ENCODE measurements around the gene C16orf54. TPM values are rescaled to one million over a fixed set of nuclear protein-coding genes. Genes with fewer than 3 reads are reported as not detected.
"Not testable (repeated sequence)": the region's sequence is repeated elsewhere in the genome, so short reads cannot be mapped to it uniquely, and the experiment has no call there.

Gene C16orf54
- polyA plus RNA-seq, 1 donor: 1.5 TPM

DNA sequence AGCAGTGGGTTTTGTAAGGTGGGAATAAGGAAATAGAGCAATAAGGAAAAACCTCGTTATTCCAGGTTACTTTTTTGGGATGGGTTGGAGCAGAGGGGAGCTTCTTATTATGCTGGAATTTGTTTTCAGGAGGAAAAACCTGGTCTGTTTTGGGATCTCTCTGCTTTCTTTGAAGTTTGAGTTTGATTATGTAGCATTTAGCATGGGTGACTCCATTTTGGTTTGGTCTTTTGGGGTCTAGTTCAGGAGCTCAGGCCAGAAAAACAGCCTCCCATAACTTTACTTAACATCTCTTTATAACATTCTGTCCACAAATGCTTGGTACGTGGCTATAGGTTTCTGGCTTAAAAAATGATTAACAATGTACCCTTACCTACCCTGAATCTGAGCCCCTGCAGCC is 23.7 kb upstream of the C16orf54 start:
- Histone ChIP-seq H3K9me3 (ENCODE audit: control insufficient read depth, low read depth, low read length) (no peaks in the 10 kb centered on the region), H3K4me3 (ENCODE audit: low read length) (no peak overlapping the region), H3K36me3 (ENCODE audit: control insufficient read depth, insufficient read depth, low read length) (no peaks in the 10 kb centered on the region), H3K27ac (ENCODE audit: low read length) (no peak overlapping the region), H3K4me1 (ENCODE audit: control insufficient read depth, insufficient read depth, low read length) (peaks cover 6% of the 10 kb centered on the region), H3K27me3 (ENCODE audit: control insufficient read depth, insufficient read depth, low read length) (no peaks in the 10 kb centered on the region)
- WGBS (ENCODE audit: insufficient coverage, low lambda C conversion rate): no CpG with 5 or more reads among the region's 2 CpGs
- no peak for DNase-seq

DNA sequence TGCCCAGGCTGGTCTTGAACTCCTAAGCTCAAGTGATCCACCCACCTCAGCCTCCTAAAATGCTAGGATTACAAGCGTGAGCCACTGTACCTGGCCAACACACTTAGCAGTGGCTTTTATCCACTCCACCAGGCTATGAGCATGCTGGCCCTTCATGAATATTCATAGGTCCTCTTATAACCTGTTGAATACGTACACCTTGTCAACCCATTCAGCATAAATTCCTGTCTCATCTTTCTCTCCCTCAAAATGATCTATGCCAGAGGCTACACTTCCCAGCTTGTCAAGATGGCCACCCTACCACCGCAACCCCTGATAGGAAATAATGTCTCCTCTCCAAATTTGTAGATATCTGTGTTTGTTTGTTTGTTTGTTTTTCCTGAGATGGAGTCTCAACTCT is 21.3 kb upstream of the C16orf54 start:
- Histone ChIP-seq H3K27ac (ENCODE audit: low read length) (no peak overlapping the region), H3K4me3 (ENCODE audit: low read length) (no peak overlapping the region), H3K4me1 (ENCODE audit: control insufficient read depth, insufficient read depth, low read length) (peaks cover 6% of the 10 kb centered on the region), H3K9me3 (ENCODE audit: control insufficient read depth, low read depth, low read length) (no peaks in the 10 kb centered on the region), H3K27me3 (ENCODE audit: control insufficient read depth, insufficient read depth, low read length) (no peaks in the 10 kb centered on the region), H3K36me3 (ENCODE audit: control insufficient read depth, insufficient read depth, low read length) (no peaks in the 10 kb centered on the region)
- no peak for DNase-seq
- WGBS (ENCODE audit: insufficient coverage, low lambda C conversion rate): no CpG with 5 or more reads among the region's 3 CpGs

DNA sequence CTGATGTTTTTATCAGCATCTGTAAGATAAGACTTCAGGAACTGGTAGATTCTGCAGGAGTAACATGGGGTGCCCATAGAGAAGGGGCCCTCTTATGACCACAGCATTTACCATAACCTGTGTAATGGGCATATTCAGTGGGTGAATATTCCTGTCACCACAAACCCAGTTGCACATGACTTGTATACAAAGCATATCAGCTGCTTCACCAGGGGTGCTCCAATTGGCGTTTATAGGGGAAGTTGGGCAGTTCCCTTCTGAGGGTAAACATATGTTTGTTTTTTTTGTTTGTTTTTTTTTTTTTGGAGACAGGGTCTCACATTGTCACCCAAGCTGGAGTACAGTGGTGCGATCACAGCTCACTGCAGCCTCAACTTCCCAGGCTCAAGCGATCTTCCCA is 20.8 kb upstream of the C16orf54 start:
- Histone ChIP-seq H3K4me3 (ENCODE audit: low read length) (no peak overlapping the region), H3K27ac (ENCODE audit: low read length) (no peak overlapping the region), H3K4me1 (ENCODE audit: control insufficient read depth, insufficient read depth, low read length) (peaks cover 9% of the 10 kb centered on the region), H3K27me3 (ENCODE audit: control insufficient read depth, insufficient read depth, low read length) (no peaks in the 10 kb centered on the region), H3K9me3 (ENCODE audit: control insufficient read depth, low read depth, low read length) (no peaks in the 10 kb centered on the region), H3K36me3 (ENCODE audit: control insufficient read depth, insufficient read depth, low read length) (no peaks in the 10 kb centered on the region)
- DNase-seq: no peak
- no CpG with 5 or more reads among the region's 3 CpGs for WGBS (ENCODE audit: insufficient coverage, low lambda C conversion rate)

- no peak overlapping the region for H3K27ac ChIP-seq (ENCODE audit: low read length)
- peak; percentile 45 to 84 for DNase-seq
These were observed 19.6 kb upstream of the C16orf54 start for GRCh38 chr16:29765167-29766032.

DNA sequence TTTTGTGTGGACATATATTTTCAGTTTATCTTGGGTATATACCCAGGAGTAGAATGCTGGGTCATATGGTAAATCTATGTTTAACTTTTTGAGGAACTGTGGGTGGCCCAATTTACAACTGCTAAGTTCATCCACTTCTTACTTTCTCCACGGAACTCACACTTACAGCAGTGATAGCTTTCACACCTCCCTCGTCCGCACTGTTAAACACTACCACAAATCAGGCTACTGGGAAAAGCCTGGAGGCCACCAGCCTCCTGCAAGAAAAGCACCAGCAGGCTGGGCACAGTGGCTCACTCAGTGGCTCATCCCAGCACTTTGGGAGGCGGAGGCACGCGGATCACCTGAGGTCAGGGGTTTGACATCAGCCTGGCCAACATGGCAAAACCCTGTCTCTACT is 17.5 kb upstream of the C16orf54 start:
- DNase-seq: no peak
- WGBS (ENCODE audit: insufficient coverage, low lambda C conversion rate): no CpG with 5 or more reads among the region's 6 CpGs
- Histone ChIP-seq H3K27ac (ENCODE audit: low read length) (no peak overlapping the region), H3K9me3 (ENCODE audit: control insufficient read depth, low read depth, low read length) (no peaks in the 10 kb centered on the region), H3K27me3 (ENCODE audit: control insufficient read depth, insufficient read depth, low read length) (no peaks in the 10 kb centered on the region), H3K4me3 (ENCODE audit: low read length) (no peak overlapping the region), H3K4me1 (ENCODE audit: control insufficient read depth, insufficient read depth, low read length) (peaks cover 18% of the 10 kb centered on the region), H3K36me3 (ENCODE audit: control insufficient read depth, insufficient read depth, low read length) (no peaks in the 10 kb centered on the region)

More at GRCh38 chr16:29765167-29766032, 19.6 kb upstream of the C16orf54 start:
- Histone ChIP-seq H3K9me3 (ENCODE audit: control insufficient read depth, low read depth, low read length) (no peaks in the 10 kb centered on the region), H3K27me3 (ENCODE audit: control insufficient read depth, insufficient read depth, low read length) (no peaks in the 10 kb centered on the region), H3K4me3 (ENCODE audit: low read length) (no peak overlapping the region), H3K36me3 (ENCODE audit: control insufficient read depth, insufficient read depth, low read length) (no peaks in the 10 kb centered on the region), H3K4me1 (ENCODE audit: control insufficient read depth, insufficient read depth, low read length) (peaks cover 17% of the 10 kb centered on the region)
- WGBS (ENCODE audit: insufficient coverage, low lambda C conversion rate): 10% methylated on average over 2 of the region's 15 CpGs

GRCh38 chr16:29761882-29762281 is 16.1 kb upstream of the C16orf54 start:
- H3K9me3 ChIP-seq (ENCODE audit: control insufficient read depth, low read depth, low read length): no peaks in the 10 kb centered on the region
- H3K36me3 ChIP-seq (ENCODE audit: control insufficient read depth, insufficient read depth, low read length): no peaks in the 10 kb centered on the region
- DNase-seq: no peak
- H3K4me3 ChIP-seq (ENCODE audit: low read length): no peak overlapping the region
- peaks cover 29% of the 10 kb centered on the region for H3K4me1 ChIP-seq (ENCODE audit: control insufficient read depth, insufficient read depth, low read length)
- H3K27me3 ChIP-seq (ENCODE audit: control insufficient read depth, insufficient read depth, low read length): no peaks in the 10 kb centered on the region
- no CpG with 5 or more reads among the region's 6 CpGs for WGBS (ENCODE audit: insufficient coverage, low lambda C conversion rate)
- H3K27ac ChIP-seq (ENCODE audit: low read length): peak overlapping the region; percentile 66

DNA sequence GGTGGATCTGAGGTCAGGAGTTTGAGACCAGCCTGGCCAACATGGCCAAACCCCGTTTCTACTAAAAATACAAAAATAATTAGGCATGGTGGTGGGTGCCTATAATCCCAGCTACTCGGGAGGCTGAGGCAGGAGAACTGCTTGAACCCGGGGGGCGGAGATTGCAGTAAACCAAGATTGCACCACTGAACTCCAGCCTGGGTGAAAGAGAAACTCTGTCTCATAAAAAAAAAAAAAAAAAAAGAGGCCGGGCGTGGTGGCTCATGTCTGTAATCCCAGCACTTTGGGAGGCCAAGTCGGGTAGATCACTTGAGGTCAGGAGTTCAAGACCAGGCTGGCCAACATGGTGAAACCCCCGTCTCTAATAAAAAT is 15.5 kb upstream of the C16orf54 start:
- peaks cover 34% of the 10 kb centered on the region for H3K4me1 ChIP-seq (ENCODE audit: control insufficient read depth, insufficient read depth, low read length)
- not testable (repeated sequence) for H3K4me3 ChIP-seq (ENCODE audit: low read length); H3K9me3 ChIP-seq (ENCODE audit: control insufficient read depth, low read depth, low read length); H3K36me3 ChIP-seq (ENCODE audit: control insufficient read depth, insufficient read depth, low read length); H3K27me3 ChIP-seq (ENCODE audit: control insufficient read depth, insufficient read depth, low read length)
- no CpG with 5 or more reads among the region's 8 CpGs for WGBS (ENCODE audit: insufficient coverage, low lambda C conversion rate)
- DNase-seq: peak in 1 of 2 donors; percentile 70
- H3K27ac ChIP-seq (ENCODE audit: low read length): peak overlapping the region; percentile 86

- H3K36me3 ChIP-seq (ENCODE audit: control insufficient read depth, insufficient read depth, low read length): no peaks in the 10 kb centered on the region
- peak; percentile 84 to 93 for DNase-seq
- no peaks in the 10 kb centered on the region for H3K27me3 ChIP-seq (ENCODE audit: control insufficient read depth, insufficient read depth, low read length)
- H3K27ac ChIP-seq (ENCODE audit: low read length): peak overlapping the region; percentile 86
- H3K4me1 ChIP-seq (ENCODE audit: control insufficient read depth, insufficient read depth, low read length): peaks cover 36% of the 10 kb centered on the region
- no peaks in the 10 kb centered on the region for H3K9me3 ChIP-seq (ENCODE audit: control insufficient read depth, low read depth, low read length)
- 29% methylated on average over 1 of the region's 9 CpGs for WGBS (ENCODE audit: insufficient coverage, low lambda C conversion rate)
- peak overlapping the region; percentile 6 for H3K4me3 ChIP-seq (ENCODE audit: low read length)
These were observed 14.9 kb upstream of the C16orf54 start for GRCh38 chr16:29760567-29761279.

GRCh38 chr16:29757950-29758466 is 12.2 kb upstream of the C16orf54 start:
- peaks cover 30% of the 10 kb centered on the region for H3K4me1 ChIP-seq (ENCODE audit: control insufficient read depth, insufficient read depth, low read length)
- DNase-seq: peak in 1 of 2 donors; percentile 52
- H3K27me3 ChIP-seq (ENCODE audit: control insufficient read depth, insufficient read depth, low read length): no peaks in the 10 kb centered on the region
- no peaks in the 10 kb centered on the region for H3K36me3 ChIP-seq (ENCODE audit: control insufficient read depth, insufficient read depth, low read length)
- no peak overlapping the region for H3K4me3 ChIP-seq (ENCODE audit: low read length)
- H3K9me3 ChIP-seq (ENCODE audit: control insufficient read depth, low read depth, low read length): no peaks in the 10 kb centered on the region
- WGBS (ENCODE audit: insufficient coverage, low lambda C conversion rate): 17% methylated on average over 1 of the region's 6 CpGs
- H3K27ac ChIP-seq (ENCODE audit: low read length): peak overlapping the region; percentile 34

- DNase-seq; H3K27me3 ChIP-seq (ENCODE audit: control insufficient read depth, insufficient read depth, low read length); H3K4me3 ChIP-seq (ENCODE audit: low read length); H3K36me3 ChIP-seq (ENCODE audit: control insufficient read depth, insufficient read depth, low read length); H3K9me3 ChIP-seq (ENCODE audit: control insufficient read depth, low read depth, low read length): not testable (repeated sequence)
- WGBS (ENCODE audit: insufficient coverage, low lambda C conversion rate): no CpG with 5 or more reads among the region's 8 CpGs
- peaks cover 30% of the 10 kb centered on the region for H3K4me1 ChIP-seq (ENCODE audit: control insufficient read depth, insufficient read depth, low read length)
- H3K27ac ChIP-seq (ENCODE audit: low read length): peak overlapping the region; percentile 55
These were observed 11.3 kb upstream of the C16orf54 start for GRCh38 chr16:29757086-29757485.
